Measurements from ENCODE around the gene SP140.

Gene SP140

GRCh38 chr2:230246206-230246605, 20.7 kb downstream of the SP140 start:
- Histone ChIP-seq H4K8ac (ENCODE audit: low read depth, low read length) (no peak overlapping the region), H4K12ac (ENCODE audit: low read depth, low read length) (no peak overlapping the region), H3K4me1 (ENCODE audit: control insufficient read depth in 1 of 2, insufficient read depth in 2 of 2, low read length in 2 of 2) (no peaks in the 10 kb centered on the region), H3K18ac (ENCODE audit: low read length) (no peak overlapping the region), H2BK5ac (ENCODE audit: low read depth, low read length, poor library complexity) (no peak overlapping the region), H2AFZ (ENCODE audit: insufficient read depth, low read length, poor library complexity) (no peak overlapping the region), H2BK12ac (ENCODE audit: low read length) (no peak overlapping the region), H3K4me2 (ENCODE audit: low read length) (no peak overlapping the region), H3K27me3 (ENCODE audit: insufficient read depth, low read length) (no peaks in the 10 kb centered on the region), H3K9ac (ENCODE audit: low read length) (no peak overlapping the region), H3K79me2 (ENCODE audit: control insufficient read depth, insufficient read depth, low read length, poor library complexity) (no peaks in the 10 kb centered on the region), H3K14ac (ENCODE audit: low read length) (no peak overlapping the region), H3K27ac (ENCODE audit: low read depth, low read length) (no peak overlapping the region), H3K79me1 (ENCODE audit: low read length) (no peaks in the 10 kb centered on the region), H2BK120ac (ENCODE audit: insufficient read depth, low read length, poor library complexity) (no peak overlapping the region), H3K4ac (ENCODE audit: low read depth, low read length) (no peak overlapping the region), H3K36me3 (ENCODE audit: control insufficient read depth in 1 of 2, insufficient read depth in 2 of 2, low read length in 2 of 2) (no peaks in the 10 kb centered on the region), H3K23ac (ENCODE audit: low read length) (no peak overlapping the region), H4K91ac (ENCODE audit: low read depth, low read length) (no peak overlapping the region), H2AK5ac (ENCODE audit: low read length) (no peak overlapping the region), H3K9me3 (ENCODE audit: insufficient read depth, low read depth, low read length) (no peaks in the 10 kb centered on the region), H3K4me3 (ENCODE audit: low read depth, low read length) (no peak overlapping the region)
- no CpG with 5 or more reads among the region's 3 CpGs for WGBS (ENCODE audit: extremely low coverage, insufficient coverage, insufficient read length)
- DNase-seq = no peak

GRCh38 chr2:230250231-230250630, 24.7 kb downstream of the SP140 start:
- Histone ChIP-seq H3K4ac (ENCODE audit: low read depth, low read length) (no peak overlapping the region), H2BK5ac (ENCODE audit: low read depth, low read length, poor library complexity) (no peak overlapping the region), H2BK12ac (ENCODE audit: low read length) (no peak overlapping the region), H3K79me1 (ENCODE audit: low read length) (no peaks in the 10 kb centered on the region), H4K12ac (ENCODE audit: low read depth, low read length) (no peak overlapping the region), H3K27ac (ENCODE audit: low read depth, low read length) (no peak overlapping the region), H4K8ac (ENCODE audit: low read depth, low read length) (no peak overlapping the region), H3K4me2 (ENCODE audit: low read length) (no peak overlapping the region), H2AFZ (ENCODE audit: insufficient read depth, low read length, poor library complexity) (no peak overlapping the region), H4K91ac (ENCODE audit: low read depth, low read length) (no peak overlapping the region), H3K23ac (ENCODE audit: low read length) (no peak overlapping the region), H3K4me1 (ENCODE audit: control insufficient read depth in 1 of 2, insufficient read depth in 2 of 2, low read length in 2 of 2) (no peaks in the 10 kb centered on the region), H3K14ac (ENCODE audit: low read length) (no peak overlapping the region), H2BK120ac (ENCODE audit: insufficient read depth, low read length, poor library complexity) (no peak overlapping the region), H3K4me3 (ENCODE audit: low read depth, low read length) (no peak overlapping the region), H3K79me2 (ENCODE audit: control insufficient read depth, insufficient read depth, low read length, poor library complexity) (no peaks in the 10 kb centered on the region), H2AK5ac (ENCODE audit: low read length) (no peak overlapping the region), H3K18ac (ENCODE audit: low read length) (no peak overlapping the region), H3K36me3 (ENCODE audit: control insufficient read depth in 1 of 2, insufficient read depth in 2 of 2, low read length in 2 of 2) (no peaks in the 10 kb centered on the region), H3K9ac (ENCODE audit: low read length) (no peak overlapping the region), H3K9me3 (ENCODE audit: insufficient read depth, low read depth, low read length) (no peaks in the 10 kb centered on the region), H3K27me3 (ENCODE audit: insufficient read depth, low read length) (no peaks in the 10 kb centered on the region)
- WGBS (ENCODE audit: extremely low coverage, insufficient coverage, insufficient read length) = no CpG with 5 or more reads among the region's 2 CpGs
- no peak for DNase-seq

DNA sequence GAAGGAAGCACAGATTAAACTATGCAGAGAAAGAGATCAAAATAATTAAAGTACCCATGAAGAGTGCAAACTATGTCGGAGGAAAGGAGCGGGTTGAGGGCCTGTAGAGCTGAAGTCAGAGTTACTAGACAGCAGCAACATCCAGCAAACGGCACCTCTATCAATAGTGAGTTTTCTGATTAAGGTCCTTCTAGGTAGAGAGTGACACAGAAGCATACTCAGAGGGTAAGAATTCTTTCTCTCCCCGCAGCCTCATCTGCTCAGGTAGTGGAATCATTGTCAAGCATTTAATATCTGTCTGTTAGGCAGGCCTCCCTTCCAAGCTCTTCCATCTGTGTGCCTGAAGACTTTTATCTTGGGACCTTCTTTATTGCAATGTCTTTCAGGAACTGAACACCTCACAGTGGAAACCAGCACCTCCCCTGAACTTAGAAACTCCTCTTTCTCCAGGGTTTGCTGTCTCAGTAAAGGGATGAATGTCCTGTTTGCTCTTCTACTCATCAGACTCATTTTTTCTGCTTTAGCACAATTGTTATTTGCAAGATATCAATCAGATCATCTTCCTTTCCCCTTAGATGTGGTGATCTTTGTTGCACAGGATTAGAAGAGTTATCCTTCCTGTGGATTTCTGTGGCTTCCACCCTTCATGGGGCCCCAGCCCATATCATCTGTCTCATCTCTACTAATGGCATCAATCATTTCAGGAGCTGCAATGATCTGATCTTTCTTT, 28.8 kb downstream of the SP140 start:
- H3K4me1 ChIP-seq (ENCODE audit: control insufficient read depth in 1 of 2, insufficient read depth in 2 of 2, low read length in 2 of 2) = no peaks in the 10 kb centered on the region
- H3K27ac ChIP-seq (ENCODE audit: low read depth, low read length) = no peak overlapping the region
- no peak overlapping the region for H3K4ac ChIP-seq (ENCODE audit: low read depth, low read length)
- no peak overlapping the region for H3K23ac ChIP-seq (ENCODE audit: low read length)
- H3K4me2 ChIP-seq (ENCODE audit: low read length) = no peak overlapping the region
- no peak overlapping the region for H2BK12ac ChIP-seq (ENCODE audit: low read length)
- no CpG with 5 or more reads among the region's 4 CpGs for WGBS (ENCODE audit: extremely low coverage, insufficient coverage, insufficient read length)
- no peak overlapping the region for H3K4me3 ChIP-seq (ENCODE audit: low read depth, low read length)
- no peaks in the 10 kb centered on the region for H3K27me3 ChIP-seq (ENCODE audit: insufficient read depth, low read length)
- no peak for DNase-seq
- no peaks in the 10 kb centered on the region for H3K79me2 ChIP-seq (ENCODE audit: control insufficient read depth, insufficient read depth, low read length, poor library complexity)
- H3K9me3 ChIP-seq (ENCODE audit: insufficient read depth, low read depth, low read length) = no peaks in the 10 kb centered on the region
- no peak overlapping the region for H3K9ac ChIP-seq (ENCODE audit: low read length)
- H4K8ac ChIP-seq (ENCODE audit: low read depth, low read length) = no peak overlapping the region
- H3K18ac ChIP-seq (ENCODE audit: low read length) = no peak overlapping the region
- H3K14ac ChIP-seq (ENCODE audit: low read length) = no peak overlapping the region
- H3K36me3 ChIP-seq (ENCODE audit: control insufficient read depth in 1 of 2, insufficient read depth in 2 of 2, low read length in 2 of 2) = no peaks in the 10 kb centered on the region
- H4K91ac ChIP-seq (ENCODE audit: low read depth, low read length) = no peak overlapping the region
- no peak overlapping the region for H2AK5ac ChIP-seq (ENCODE audit: low read length)
- no peak overlapping the region for H2BK5ac ChIP-seq (ENCODE audit: low read depth, low read length, poor library complexity)
- H2AFZ ChIP-seq (ENCODE audit: insufficient read depth, low read length, poor library complexity) = no peak overlapping the region
- H4K12ac ChIP-seq (ENCODE audit: low read depth, low read length) = no peak overlapping the region
- no peaks in the 10 kb centered on the region for H3K79me1 ChIP-seq (ENCODE audit: low read length)
- no peak overlapping the region for H2BK120ac ChIP-seq (ENCODE audit: insufficient read depth, low read length, poor library complexity)

DNA sequence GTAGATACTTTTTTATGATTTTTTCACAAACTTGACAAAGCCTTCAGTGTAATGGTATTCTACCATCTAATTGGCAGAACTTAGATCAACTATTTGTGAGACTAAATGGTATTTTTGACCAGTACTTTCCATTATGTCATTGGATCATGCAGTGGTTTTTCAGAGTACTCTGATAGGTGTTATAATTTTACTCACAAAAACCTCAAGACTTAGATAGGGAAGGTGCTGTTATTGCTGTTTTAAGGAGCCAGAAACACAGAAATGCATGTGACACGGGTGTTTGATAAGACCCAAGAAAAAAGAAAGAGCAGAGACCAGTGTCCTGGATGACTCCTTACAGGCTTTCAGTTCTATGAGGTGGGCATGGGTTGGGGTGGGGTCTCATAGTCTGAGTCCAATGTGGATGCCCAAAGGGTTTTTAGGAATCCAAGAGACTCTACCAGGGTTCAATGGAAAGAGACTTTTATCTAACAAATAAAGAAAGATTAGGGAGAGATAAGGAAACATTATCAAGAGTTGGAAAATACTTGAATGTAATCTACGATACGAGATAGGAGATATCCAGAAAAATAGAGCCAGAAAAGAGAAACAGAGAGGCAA, 31.3 kb downstream of the SP140 start:
- Histone ChIP-seq H3K4me2 (ENCODE audit: low read length) (no peak overlapping the region), H3K79me2 (ENCODE audit: control insufficient read depth, insufficient read depth, low read length, poor library complexity) (no peaks in the 10 kb centered on the region), H2AK5ac (ENCODE audit: low read length) (no peak overlapping the region), H4K91ac (ENCODE audit: low read depth, low read length) (no peak overlapping the region), H2AFZ (ENCODE audit: insufficient read depth, low read length, poor library complexity) (no peak overlapping the region), H3K9me3 (ENCODE audit: insufficient read depth, low read depth, low read length) (no peaks in the 10 kb centered on the region), H3K36me3 (ENCODE audit: control insufficient read depth in 1 of 2, insufficient read depth in 2 of 2, low read length in 2 of 2) (no peaks in the 10 kb centered on the region), H4K8ac (ENCODE audit: low read depth, low read length) (no peak overlapping the region), H2BK120ac (ENCODE audit: insufficient read depth, low read length, poor library complexity) (no peak overlapping the region), H2BK5ac (ENCODE audit: low read depth, low read length, poor library complexity) (no peak overlapping the region), H3K23ac (ENCODE audit: low read length) (no peak overlapping the region), H3K4me1 (ENCODE audit: control insufficient read depth in 1 of 2, insufficient read depth in 2 of 2, low read length in 2 of 2) (no peaks in the 10 kb centered on the region), H3K14ac (ENCODE audit: low read length) (no peak overlapping the region), H3K9ac (ENCODE audit: low read length) (no peak overlapping the region), H3K79me1 (ENCODE audit: low read length) (no peaks in the 10 kb centered on the region), H3K18ac (ENCODE audit: low read length) (no peak overlapping the region), H2BK12ac (ENCODE audit: low read length) (no peak overlapping the region), H3K27me3 (ENCODE audit: insufficient read depth, low read length) (no peaks in the 10 kb centered on the region), H3K4ac (ENCODE audit: low read depth, low read length) (no peak overlapping the region), H3K27ac (ENCODE audit: low read depth, low read length) (no peak overlapping the region), H3K4me3 (ENCODE audit: low read depth, low read length) (no peak overlapping the region), H4K12ac (ENCODE audit: low read depth, low read length) (no peak overlapping the region)
- no CpG with 5 or more reads among the region's 3 CpGs for WGBS (ENCODE audit: extremely low coverage, insufficient coverage, insufficient read length)
- DNase-seq = no peak

All from trophoblast cell (in vitro differentiated cells and primary cell).